GM23338 (cell line): ENCODE results near the gene TRMT61A. TPM values are rescaled to one million over a fixed set of nuclear protein-coding genes. Genes with fewer than 3 reads are reported as not detected.

ENCODE experiments used
- ATAC-seq: fragments of 200-7000 bp; cut with Tn5 transposase; 3 replicates; pipeline ENCODE4 v1.9.1; 2020
- DNase-seq: peaks from one replicate; pipeline ENCODE4 v3.0.0-alpha.2; 2015; ENCODE audit warnings: low spot score
- H2AFZ ChIP-seq: fragments of 200-600 bp; sonication (generic); 2 replicates; pipeline ENCODE4 v1.8.0; 2016; ENCODE audit warnings: antibody characterized with exemption, mild to moderate bottlenecking, moderate library complexity
- H3F3A ChIP-seq: fragments of 200-600 bp; sonication (generic); replicated peaks from 2 replicates; pipeline ENCODE4 v1.8.0; 2017; ENCODE audit warnings: antibody characterized with exemption, mixed run types, low read depth
- H3K27ac ChIP-seq: fragments of 200-600 bp; sonication (generic); 2 replicates; pipeline ENCODE4 v1.6.1; 2016; ENCODE audit warnings: low read depth
- H3K27me3 ChIP-seq: fragments of 200-600 bp; sonication (generic); 2 replicates; pipeline ENCODE4 v1.8.0; 2016; ENCODE audit warnings: mild to moderate bottlenecking, mixed run types, moderate library complexity; ENCODE audit not compliant: insufficient read depth
- H3K36me3 ChIP-seq: fragments of 200-600 bp; sonication (generic); 2 replicates; pipeline ENCODE4 v1.8.0; 2016; ENCODE audit warnings: mild to moderate bottlenecking; ENCODE audit not compliant: insufficient read depth
- H3K4me1 ChIP-seq: fragments of 200-600 bp; sonication (generic); 2 replicates; pipeline ENCODE4 v1.8.0; 2016; ENCODE audit warnings: mild to moderate bottlenecking, moderate library complexity; ENCODE audit not compliant: insufficient read depth
- H3K4me2 ChIP-seq: fragments of 200-600 bp; sonication (generic); 2 replicates; pipeline ENCODE4 v1.7.1; 2017; ENCODE audit warnings: mixed run types
- H3K4me3 ChIP-seq: fragments of 200-600 bp; sonication (generic); 2 replicates; pipeline ENCODE4 v1.6.1; 2016; ENCODE audit warnings: mixed run types
- H3K79me2 ChIP-seq: fragments of 200-600 bp; sonication (generic); replicated peaks from 2 replicates; pipeline ENCODE4 v1.8.0; 2017; ENCODE audit warnings: mild to moderate bottlenecking; ENCODE audit not compliant: insufficient read depth
- H3K9me2 ChIP-seq: fragments of 200-600 bp; sonication (generic); 2 replicates; pipeline ENCODE4 v1.8.0; 2017; ENCODE audit not compliant: insufficient read depth
- H4K20me1 ChIP-seq: fragments of 200-600 bp; sonication (generic); replicated peaks from 2 replicates; pipeline ENCODE4 v1.8.0; 2017; ENCODE audit warnings: mild to moderate bottlenecking; ENCODE audit not compliant: insufficient read depth
- H3K27ac Mint-ChIP-seq: 2 replicates; pipeline ENCODE4 v1.8.0; 2020; ENCODE audit warnings: inconsistent platforms, mild to moderate bottlenecking, moderate library complexity, mixed read lengths
- H3K27me3 Mint-ChIP-seq: 3 replicates; pipeline ENCODE4 v1.8.0; 2022; ENCODE audit warnings: low read depth, mild to moderate bottlenecking, moderate library complexity, mixed read lengths, inconsistent platforms; ENCODE audit not compliant: insufficient read depth, poor library complexity
- H3K36me3 Mint-ChIP-seq: 3 replicates; pipeline ENCODE4 v1.8.0; 2021; ENCODE audit warnings: low read depth, mild to moderate bottlenecking, inconsistent platforms, moderate library complexity, mixed read lengths
- H3K4me1 Mint-ChIP-seq: 3 replicates; pipeline ENCODE4 v1.8.0; 2020; ENCODE audit warnings: mild to moderate bottlenecking, inconsistent platforms, mixed read lengths
- H3K4me3 Mint-ChIP-seq: 3 replicates; pipeline ENCODE4 v1.8.0; 2021; ENCODE audit warnings: moderate library complexity, mild to moderate bottlenecking, inconsistent platforms, mixed read lengths
- H3K9me3 Mint-ChIP-seq: 3 replicates; pipeline ENCODE4 v1.8.0; 2020; ENCODE audit warnings: moderate library complexity, mild to moderate bottlenecking, inconsistent platforms, mixed read lengths
- CREB1 ChIP-seq: fragments of 250-450 bp; sonication (Bioruptor Pico); IDR thresholded peaks from 2 replicates; pipeline ENCODE4 v1.5.0; 2020; ENCODE audit warnings: low read depth, mild to moderate bottlenecking, moderate library complexity
- CTCF ChIP-seq, 2 experiments: fragments of 200-600 bp in 1 of 2; sonication (generic) in 1 of 2; conservative IDR thresholded peaks; 2 replicates each; pipeline versions ENCODE4 v1.5.1 to v1.6.1; 2016 to 2017; ENCODE audit warnings: antibody characterized with exemption in 2 of 2, low read depth in 2 of 2, mild to moderate bottlenecking in 2 of 2, moderate library complexity in 1 of 2
- ETS1 ChIP-seq: IDR thresholded peaks from 2 replicates; pipeline ENCODE4 v1.6.1; 2016; ENCODE audit warnings: antibody characterized with exemption
- EZH2 ChIP-seq: fragments of 200-600 bp; sonication (generic); IDR thresholded peaks from one replicate; pipeline ENCODE4 v1.8.0; 2017; ENCODE audit warnings: antibody characterized with exemption, mild to moderate bottlenecking, low read depth; ENCODE audit not compliant: unreplicated experiment
- EZH2phosphoT487 ChIP-seq: fragments of 200-600 bp; sonication (generic); IDR thresholded peaks from one replicate; pipeline ENCODE4 v1.8.1; 2018; ENCODE audit warnings: antibody characterized with exemption; ENCODE audit not compliant: unreplicated experiment
- JUNB ChIP-seq: IDR thresholded peaks from one replicate; pipeline ENCODE4 v1.6.1; 2016; ENCODE audit warnings: antibody characterized with exemption; ENCODE audit not compliant: unreplicated experiment
- NANOG ChIP-seq: IDR thresholded peaks from 2 replicates; pipeline ENCODE4 v1.6.1; 2016; ENCODE audit warnings: antibody characterized with exemption, borderline replicate concordance
- POLR2AphosphoS5 ChIP-seq: IDR thresholded peaks from 2 replicates; pipeline ENCODE4 v1.6.1; 2016; ENCODE audit warnings: antibody characterized with exemption, low read depth
- REST ChIP-seq: IDR thresholded peaks from one replicate; pipeline ENCODE4 v1.6.1; 2018; ENCODE audit warnings: antibody characterized with exemption; ENCODE audit not compliant: unreplicated experiment
- STAT1 ChIP-seq: IDR thresholded peaks from one replicate; pipeline ENCODE4 v1.6.1; 2016; ENCODE audit warnings: antibody characterized with exemption; ENCODE audit not compliant: unreplicated experiment
- ZNF114 ChIP-seq: fragments of 250-450 bp; sonication (Bioruptor Pico); IDR thresholded peaks from 2 replicates; pipeline ENCODE4 v1.5.0; 2020; ENCODE audit warnings: mild to moderate bottlenecking, moderate library complexity
- ZNF331 ChIP-seq: fragments of 250-450 bp; sonication (Bioruptor Pico); IDR thresholded peaks from 2 replicates; pipeline ENCODE4 v1.5.0; 2020; ENCODE audit warnings: low read depth, mild to moderate bottlenecking, moderate library complexity
- ZNF462 ChIP-seq: fragments of 250-450 bp; sonication (Bioruptor Pico); IDR thresholded peaks from 2 replicates; pipeline ENCODE4 v1.5.0; 2020; ENCODE audit warnings: mild to moderate bottlenecking, moderate library complexity
- polyA plus RNA-seq: library from polyadenylated mRNA; unstranded; fragments of >200 nt; fragmentation: Nextera tagmentation; extraction: Ambion mirVana; gene quantifications from 2 replicates; pipeline ENCODE4 v1.2.1, GENCODE V29; 2016
- total RNA-seq: library from RNA; depleted of rRNA; stranded (reverse); fragments of >200 nt; shearing (Covaris generic); gene quantifications from 2 replicates; pipeline ENCODE4 v1.2.3, GENCODE V29; 2014

TRMT61A gene
- total and polyA plus RNA-seq, 2 experiments from 2014 or later = 13.4 to 28.2 TPM

- Histone ChIP-seq H3K27me3 (peaks cover 22% of the 10 kb centered on the region), H3K4me3 (no peak overlapping the region), H3K36me3 (no peaks in the 10 kb centered on the region), H3F3A (peaks cover 9% of the 10 kb centered on the region; the same call in 1 of the 2 replicates), H3K4me2 (no peak overlapping the region), H3K9me2 (no peaks in the 10 kb centered on the region), H3K4me1 (peaks cover 8% of the 10 kb centered on the region), H3K79me2 (peaks cover 22% of the 10 kb centered on the region), H4K20me1 (peaks cover 10% of the 10 kb centered on the region), H2AFZ (no peak overlapping the region), H3K27ac (no peak overlapping the region)
- no peak overlapping the region for H3K27ac Mint-ChIP-seq
- peaks cover 4% of the 10 kb centered on the region; the same call in 1 of the 3 replicates for H3K36me3 Mint-ChIP-seq
- TF ChIP-seq EZH2phosphoT487 = no peak
- no peak for TF ChIP-seq NANOG
- no peak for TF ChIP-seq ETS1
- TF ChIP-seq POLR2AphosphoS5 = no peak
- no peak for TF ChIP-seq ZNF114 (CRISPR knock-in tag)
- no peak for TF ChIP-seq ZNF331 (CRISPR knock-in tag)
- TF ChIP-seq ZNF462 (CRISPR knock-in tag) = no peak
- TF ChIP-seq JUNB = no peak
- no peak for TF ChIP-seq CTCF (conservative IDR thresholded peaks at IDR 0.05; ENCODE audit: low read depth in 2 of 2)
- no peak for TF ChIP-seq REST
- TF ChIP-seq EZH2 = no peak
- no peak for TF ChIP-seq CREB1 (CRISPR knock-in tag)
- TF ChIP-seq STAT1 = no peak
- peaks cover 4% of the 10 kb centered on the region; the same call in 2 of the 3 replicates for H3K9me3 Mint-ChIP-seq
- no peak overlapping the region; the same call in 2 of the 3 replicates for H3K4me3 Mint-ChIP-seq
- H3K27me3 Mint-ChIP-seq = peaks cover 34% of the 10 kb centered on the region
- ATAC-seq = no peak
- no peak for DNase-seq
- peaks cover 24% of the 10 kb centered on the region for H3K4me1 Mint-ChIP-seq
These were observed 2.1 kb upstream of the TRMT61A start for GRCh38 chr14:103526914-103527248.
